Stimulated activated naive CD4-positive, alpha-beta T cell treated with Interleukin-2 at 50 U/mL for 16 hours (primary cell): Measurements from ENCODE around the gene NADK.

Source experiments
- DNase-seq: peaks from one replicate; lab custom pipeline; 2025; lab: John Stamatoyannopoulos, UW

Gene NADK, protein sequence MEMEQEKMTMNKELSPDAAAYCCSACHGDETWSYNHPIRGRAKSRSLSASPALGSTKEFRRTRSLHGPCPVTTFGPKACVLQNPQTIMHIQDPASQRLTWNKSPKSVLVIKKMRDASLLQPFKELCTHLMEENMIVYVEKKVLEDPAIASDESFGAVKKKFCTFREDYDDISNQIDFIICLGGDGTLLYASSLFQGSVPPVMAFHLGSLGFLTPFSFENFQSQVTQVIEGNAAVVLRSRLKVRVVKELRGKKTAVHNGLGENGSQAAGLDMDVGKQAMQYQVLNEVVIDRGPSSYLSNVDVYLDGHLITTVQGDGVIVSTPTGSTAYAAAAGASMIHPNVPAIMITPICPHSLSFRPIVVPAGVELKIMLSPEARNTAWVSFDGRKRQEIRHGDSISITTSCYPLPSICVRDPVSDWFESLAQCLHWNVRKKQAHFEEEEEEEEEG

DNA sequence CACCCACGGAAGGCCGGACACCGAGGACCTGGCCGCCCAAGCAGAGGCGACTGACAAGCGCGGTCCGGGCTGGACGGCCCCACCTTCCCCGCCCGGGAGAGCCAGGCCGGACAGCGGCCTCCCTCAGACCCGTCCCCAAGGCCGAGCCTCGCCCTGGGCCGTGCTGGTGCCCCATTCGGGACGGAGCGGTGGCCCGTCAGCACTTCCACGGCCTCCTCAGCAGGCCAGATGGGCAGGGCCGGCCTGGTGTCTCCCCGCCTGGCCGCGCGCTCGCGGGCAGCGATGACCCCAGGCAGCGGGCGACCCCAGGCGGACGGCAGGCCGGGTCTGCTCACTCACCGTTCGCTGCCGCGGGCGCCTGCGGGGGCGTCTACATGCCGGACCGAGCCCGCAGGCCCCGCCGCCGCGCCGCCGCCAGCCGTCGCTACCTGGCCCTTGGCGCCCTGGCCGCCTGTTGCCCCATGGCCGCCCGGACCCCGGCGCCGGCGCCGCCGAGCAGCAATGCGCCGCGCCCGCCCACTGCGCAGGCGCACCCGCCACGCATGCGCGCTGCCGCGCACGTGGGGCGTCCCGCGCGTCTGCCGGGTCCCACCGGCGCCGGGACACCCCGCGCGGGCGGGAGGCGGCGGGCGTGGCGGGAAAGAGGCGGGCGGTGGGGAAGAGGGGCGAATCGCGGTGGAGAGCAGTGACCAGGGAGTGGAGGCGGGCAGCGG lies at the start of gene NADK:
NADK (minus strand) TSS at position 521 of the 713 bp plus-strand sequence. CDS start 13,064 bp downstream, outside the sequence.
- DNase-seq, result peak; percentile 56

- DNase-seq, result no peak
Observed at GRCh38 chr1:1827089-1827848, 49.0 kb upstream of the NADK start.

DNA sequence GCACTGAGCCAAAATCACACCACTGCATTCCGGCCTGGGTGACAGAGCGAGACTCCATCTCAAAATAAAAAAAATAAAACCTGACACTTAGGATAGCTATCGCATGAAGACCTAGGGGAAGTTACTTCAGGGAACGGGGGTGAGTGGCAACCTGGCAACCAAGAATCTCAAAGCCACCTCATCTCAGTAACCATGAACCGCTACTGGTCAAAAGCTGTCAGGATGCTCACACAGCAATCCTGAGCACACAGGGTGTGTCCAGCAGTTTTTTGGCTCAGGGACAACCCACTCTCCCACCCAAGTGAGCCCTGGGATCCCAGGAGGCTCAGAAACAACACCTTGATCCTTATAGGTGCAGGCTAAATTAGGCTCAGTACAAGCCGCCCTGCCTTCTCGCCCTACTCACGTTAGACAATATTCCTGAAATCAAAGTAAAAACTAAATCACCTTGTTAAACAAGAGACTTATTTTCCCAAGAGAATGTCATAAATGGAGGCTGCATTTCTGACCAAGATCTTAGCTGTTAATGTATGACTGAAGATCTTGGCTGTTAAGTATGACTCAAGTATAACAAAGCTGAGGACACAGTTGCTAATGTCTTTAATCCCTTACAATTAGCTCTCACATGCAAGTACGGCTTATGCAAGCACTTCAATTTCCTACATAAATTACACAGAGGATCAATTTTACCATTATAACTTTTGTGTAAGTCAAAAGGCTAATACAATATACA lies 48.3 kb upstream of the NADK start:
- no peak for DNase-seq

- DNase-seq, result no peak
Observed at GRCh38 chr1:1825217-1825616, 46.9 kb upstream of the NADK start.

DNA sequence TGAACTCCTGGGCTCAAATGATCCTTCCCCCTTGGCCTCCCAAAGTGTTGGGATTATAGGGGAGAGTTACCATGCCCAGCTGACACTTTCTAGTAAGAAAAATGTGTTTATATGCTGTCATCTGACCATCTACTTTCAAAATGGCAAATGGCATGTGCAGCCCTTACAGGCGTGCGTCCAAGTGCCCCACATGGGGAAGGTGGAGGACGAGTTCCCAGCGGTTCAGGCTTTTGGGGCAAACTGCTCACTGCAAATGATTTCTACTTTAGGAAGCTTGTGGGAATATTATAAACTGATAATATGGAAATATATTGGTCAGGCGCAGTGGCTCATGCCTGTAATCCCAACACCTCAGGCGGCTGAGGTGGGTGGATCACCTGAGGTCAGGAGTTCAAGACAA lies 41.5 kb upstream of the NADK start:
- DNase-seq, result no peak

DNA sequence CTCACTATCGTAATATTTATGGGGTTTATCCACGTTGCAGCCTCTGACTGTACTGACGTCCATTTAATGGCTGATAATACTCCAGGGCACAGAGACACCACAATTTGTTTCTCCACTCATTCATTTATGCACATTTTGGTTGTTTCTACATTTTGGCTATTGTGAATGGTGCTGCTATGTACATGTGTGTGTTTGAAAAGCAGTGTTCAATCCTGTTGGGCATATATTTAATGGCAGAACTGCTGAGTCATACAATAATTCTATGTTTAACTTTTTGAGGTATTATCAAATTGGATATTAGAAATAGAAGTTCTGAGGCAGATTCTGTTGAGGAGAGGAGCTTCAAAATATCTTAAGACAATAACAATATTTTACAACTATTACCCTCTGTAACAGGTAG lies 39.0 kb upstream of the NADK start:
- DNase-seq, result no peak

DNA sequence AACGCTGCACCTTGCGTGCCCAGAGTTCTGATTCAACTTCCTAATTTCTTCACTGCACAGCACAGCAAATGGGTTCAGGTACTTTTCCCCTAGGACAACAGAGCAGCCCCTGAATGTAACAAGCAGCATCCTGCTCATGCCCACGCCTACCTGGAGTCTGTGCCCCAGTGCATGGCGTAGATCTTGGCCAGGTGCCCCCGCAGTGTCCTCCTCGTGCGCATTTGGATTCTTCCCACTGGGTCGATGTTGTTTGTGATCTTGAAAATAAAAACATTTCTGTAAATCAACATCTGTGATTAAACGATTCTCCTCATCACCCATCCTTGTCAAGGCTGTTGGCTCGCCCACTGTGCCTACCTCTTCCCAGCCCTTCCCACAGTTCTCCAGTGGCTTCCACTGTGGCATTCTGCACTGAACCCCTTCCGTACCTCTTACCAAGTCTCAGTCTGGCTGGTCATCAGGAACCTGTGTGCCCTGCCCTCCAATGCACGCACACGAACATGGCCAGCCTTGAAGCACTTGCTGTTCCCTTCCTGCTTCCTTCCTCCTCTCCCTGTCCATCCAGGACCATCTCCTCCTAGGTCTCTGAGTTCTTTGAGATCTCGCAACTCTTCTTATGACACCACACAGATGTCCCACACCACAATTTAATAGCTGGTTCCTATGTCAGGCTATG lies 37.5 kb upstream of the NADK start:
- DNase-seq, result no peak

GRCh38 chr1:1809489-1809888 lies 31.2 kb upstream of the NADK start:
- DNase-seq, result no peak

DNA sequence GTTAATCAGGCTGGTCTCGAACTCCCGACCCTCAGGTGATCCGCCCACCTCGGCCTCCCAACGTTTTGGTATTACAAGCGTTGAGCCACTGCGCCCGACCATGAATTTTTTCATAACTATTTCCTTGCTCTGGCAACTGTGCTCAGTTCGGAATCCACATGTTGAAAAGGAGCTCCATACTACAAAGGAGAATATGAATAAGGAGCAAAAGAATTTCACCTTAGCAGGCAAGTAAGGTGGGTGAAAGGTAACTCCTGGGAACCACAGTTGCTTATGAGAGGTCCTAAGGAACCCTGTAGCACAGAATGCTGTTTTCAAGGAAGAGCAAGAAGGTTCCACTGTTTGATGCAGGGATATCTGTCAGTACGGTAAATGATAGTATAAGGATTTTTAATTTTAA lies 29.9 kb upstream of the NADK start:
- DNase-seq, result no peak

- no peak for DNase-seq
Observed at GRCh38 chr1:1806890-1807289, 28.6 kb upstream of the NADK start.

- DNase-seq, result no peak
Observed at GRCh38 chr1:1804301-1804700, 26.0 kb upstream of the NADK start.

- no peak for DNase-seq
Observed at GRCh38 chr1:1802871-1803270, 24.6 kb upstream of the NADK start.

DNA sequence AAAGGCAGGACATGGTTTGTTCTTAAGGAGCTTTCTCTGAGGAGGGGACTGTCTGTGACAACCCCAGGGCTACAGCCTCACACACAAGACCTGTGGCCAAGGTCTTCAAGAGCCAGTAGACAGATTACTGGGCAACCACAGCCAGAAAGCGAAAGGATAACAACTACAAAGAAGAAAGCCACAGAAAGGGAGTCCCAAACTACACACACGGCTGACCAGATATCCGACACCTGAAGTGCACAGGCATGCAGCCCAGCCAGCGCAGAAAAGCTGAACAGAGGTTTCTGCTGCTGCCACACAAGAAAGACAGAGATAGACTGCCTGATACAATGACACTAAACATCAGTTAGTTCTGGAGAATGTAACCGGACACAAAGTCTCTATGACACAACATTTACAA lies 21.4 kb upstream of the NADK start:
- no peak for DNase-seq

GRCh38 chr1:1797731-1798341 lies 19.6 kb upstream of the NADK start:
- DNase-seq, result no peak

- no peak for DNase-seq
Observed at GRCh38 chr1:1796466-1796865, 18.2 kb upstream of the NADK start.

DNA sequence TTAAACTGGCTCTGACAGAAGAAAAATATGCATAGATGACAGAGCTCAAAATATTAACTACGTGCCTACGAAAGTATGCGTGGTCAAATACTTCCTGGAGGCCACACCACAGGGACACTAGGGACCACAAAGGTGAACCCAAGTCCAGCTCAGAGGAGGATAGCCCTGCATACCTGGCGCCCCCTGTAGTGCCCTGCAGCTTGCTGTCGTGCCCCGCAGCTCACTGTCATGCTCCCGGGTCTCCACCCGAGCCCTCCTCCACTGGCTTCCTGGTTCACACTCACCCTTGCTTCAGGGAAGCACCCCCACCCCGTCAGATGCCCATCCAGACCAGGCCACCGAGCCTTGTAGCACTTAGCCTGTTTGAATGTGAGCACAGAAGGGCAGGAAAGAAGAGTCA lies 16.7 kb upstream of the NADK start:
- no peak for DNase-seq

GRCh38 chr1:1793481-1794244 lies 15.4 kb upstream of the NADK start:
- no peak for DNase-seq

GRCh38 chr1:1788646-1789431 lies 10.6 kb upstream of the NADK start:
- no peak for DNase-seq

DNA sequence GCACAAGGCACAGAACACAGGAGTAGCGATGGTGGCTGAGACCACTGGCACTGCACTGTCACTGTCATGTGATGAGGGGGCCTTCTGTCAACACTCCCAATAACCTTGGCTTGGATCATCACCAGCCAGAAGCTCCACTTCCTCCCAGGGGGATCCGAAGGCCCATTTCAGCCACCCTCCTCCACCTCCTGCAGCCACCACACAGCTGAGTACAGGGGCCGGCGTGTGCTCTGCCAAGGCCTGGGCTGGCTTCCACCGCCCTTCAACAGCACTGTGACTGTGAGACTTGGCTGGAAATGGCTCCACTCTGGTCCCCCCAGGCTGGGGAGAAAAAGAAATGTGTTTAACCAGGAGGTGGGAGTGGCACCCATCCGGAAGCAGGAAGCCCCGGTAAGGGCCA lies 9.9 kb upstream of the NADK start:
- DNase-seq, result no peak
